NB4 (cell line): ENCODE data around the gene SELENOV.

Experiments used
- CTCF ChIP-seq: IDR thresholded peaks from one replicate; pipeline ENCODE4 v1.5.1; 2012; ENCODE audit warnings: low read depth, low read length
- MYC ChIP-seq: IDR thresholded peaks from 2 replicates; pipeline ENCODE4 v1.6.1; 2011; ENCODE audit warnings: low read depth, low read length
- POLR2A ChIP-seq: IDR thresholded peaks from 2 replicates; pipeline ENCODE4 v1.6.1; 2011; ENCODE audit warnings: mild to moderate bottlenecking; ENCODE audit not compliant: insufficient read length; ENCODE audit errors: extremely low read depth
- TF ChIP-seq, protein P1 (sequence below): IDR thresholded peaks from 2 replicates; pipeline ENCODE4 v1.6.1; 2011; ENCODE audit warnings: low read depth, low read length

- TF ChIP-seq CTCF (no peak), POLR2A (no peak), MYC (no peak)
- TF ChIP-seq, protein P1, sequence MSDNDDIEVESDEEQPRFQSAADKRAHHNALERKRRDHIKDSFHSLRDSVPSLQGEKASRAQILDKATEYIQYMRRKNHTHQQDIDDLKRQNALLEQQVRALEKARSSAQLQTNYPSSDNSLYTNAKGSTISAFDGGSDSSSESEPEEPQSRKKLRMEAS = no peak
These were observed 14.4 kb upstream of the SELENOV start for GRCh38 chr19:39500543-39500942.
